Loucy (cell line): Measurements from ENCODE around the gene SLCO2B1.

ENCODE experiments used
- H2AFZ ChIP-seq: fragments of 200-600 bp; sonication (generic); 2 replicates; pipeline ENCODE4 v1.6.0; 2016; ENCODE audit warnings: antibody characterized with exemption, mild to moderate bottlenecking, low read length, moderate library complexity
- H3F3A ChIP-seq: fragments of 200-600 bp; 2 replicates; pipeline ENCODE4 v1.6.0; 2016; ENCODE audit warnings: antibody characterized with exemption, low read depth, mild to moderate bottlenecking
- H3K27me3 ChIP-seq: fragments of 200-600 bp; sonication (generic); 2 replicates; pipeline ENCODE4 v1.6.1; 2014; ENCODE audit warnings: low read length, mild to moderate bottlenecking; ENCODE audit not compliant: insufficient read depth, poor library complexity, severe bottlenecking
- H3K36me3 ChIP-seq: fragments of 200-600 bp; sonication (generic); 2 replicates; pipeline ENCODE4 v1.6.1; 2016; ENCODE audit warnings: low read length; ENCODE audit not compliant: insufficient read depth
- H3K4me1 ChIP-seq: fragments of 200-600 bp; sonication (generic); 2 replicates; pipeline ENCODE4 v1.5.1; 2014; ENCODE audit warnings: low read length, mild to moderate bottlenecking; ENCODE audit not compliant: insufficient read depth, poor library complexity, severe bottlenecking
- H3K4me2 ChIP-seq: fragments of 200-600 bp; sonication (generic); 2 replicates; pipeline ENCODE4 v1.6.0; 2014; ENCODE audit warnings: antibody characterized with exemption, low read length, low read depth, mild to moderate bottlenecking; ENCODE audit not compliant: poor library complexity, severe bottlenecking
- H3K4me3 ChIP-seq: fragments of 200-600 bp; sonication (generic); 2 replicates; pipeline ENCODE4 v1.5.1; 2014; ENCODE audit warnings: low read length, mild to moderate bottlenecking, mixed read lengths; ENCODE audit not compliant: poor library complexity, severe bottlenecking
- H3K79me2 ChIP-seq: fragments of 200-600 bp; sonication (generic); 2 replicates; pipeline ENCODE4 v1.6.1; 2014; ENCODE audit warnings: low read length; ENCODE audit not compliant: insufficient read depth
- H3K9ac ChIP-seq: fragments of 200-600 bp; sonication (generic); 2 replicates; pipeline ENCODE4 v1.6.0; 2014; ENCODE audit warnings: mild to moderate bottlenecking, low read depth, low read length, moderate library complexity; ENCODE audit not compliant: poor library complexity, severe bottlenecking
- H3K9me2 ChIP-seq: fragments of 200-600 bp; sonication (generic); replicated peaks from 2 replicates; pipeline ENCODE4 v1.6.1; 2016; ENCODE audit warnings: low read depth, low read length, mixed read lengths
- H3K9me3 ChIP-seq: fragments of 200-600 bp; sonication (generic); 2 replicates; pipeline ENCODE4 v1.6.1; 2014; ENCODE audit warnings: mild to moderate bottlenecking, antibody characterized with exemption, low read length, low read depth; ENCODE audit not compliant: insufficient read depth
- H4K20me1 ChIP-seq: fragments of 200-600 bp; sonication (generic); 2 replicates; pipeline ENCODE4 v1.6.0; 2014; ENCODE audit warnings: antibody characterized with exemption, low read length, mild to moderate bottlenecking; ENCODE audit not compliant: insufficient read depth, poor library complexity, severe bottlenecking
- CTCF ChIP-seq: fragments of 200-600 bp; sonication (generic); conservative IDR thresholded peaks from 2 replicates; pipeline ENCODE4 v1.5.1; 2014; ENCODE audit warnings: mild to moderate bottlenecking, antibody characterized with exemption, low read length
- EZH2phosphoT487 ChIP-seq: fragments of 200-600 bp; IDR thresholded peaks from 2 replicates; pipeline ENCODE4 v1.6.1; 2018; ENCODE audit warnings: antibody characterized with exemption, mild to moderate bottlenecking, moderate library complexity, borderline replicate concordance

Gene SLCO2B1

GRCh38 chr11:75170516-75171201, 19.8 kb downstream of the SLCO2B1 start:
- Histone ChIP-seq H3K27me3 (no peaks in the 10 kb centered on the region), H3K4me2 (no peak overlapping the region), H3K9me3 (no peaks in the 10 kb centered on the region), H2AFZ (no peak overlapping the region), H3K36me3 (no peaks in the 10 kb centered on the region), H4K20me1 (no peaks in the 10 kb centered on the region), H3K4me1 (no peaks in the 10 kb centered on the region), H3K4me3 (no peak overlapping the region), H3K9ac (no peak overlapping the region), H3F3A (no peaks in the 10 kb centered on the region), H3K9me2 (no peaks in the 10 kb centered on the region), H3K79me2 (no peaks in the 10 kb centered on the region)
- no peak for TF ChIP-seq CTCF
- TF ChIP-seq EZH2phosphoT487 = no peak

- Histone ChIP-seq H3K4me2 (no peak overlapping the region), H3K9ac (no peak overlapping the region), H2AFZ (no peak overlapping the region), H3F3A (no peaks in the 10 kb centered on the region), H3K79me2 (no peaks in the 10 kb centered on the region), H3K4me3 (no peak overlapping the region), H3K36me3 (no peaks in the 10 kb centered on the region), H3K4me1 (no peaks in the 10 kb centered on the region), H3K27me3 (no peaks in the 10 kb centered on the region), H3K9me2 (no peaks in the 10 kb centered on the region), H4K20me1 (no peaks in the 10 kb centered on the region), H3K9me3 (no peaks in the 10 kb centered on the region)
- TF ChIP-seq CTCF (no peak), EZH2phosphoT487 (no peak)
Measured at GRCh38 chr11:75173336-75173735, 22.4 kb downstream of the SLCO2B1 start.

- peak overlapping the region; percentile 13 for H3K4me2 ChIP-seq
- no peaks in the 10 kb centered on the region for H4K20me1 ChIP-seq
- H2AFZ ChIP-seq = peak overlapping the region; percentile 73
- no peaks in the 10 kb centered on the region for H3K4me1 ChIP-seq
- no peaks in the 10 kb centered on the region for H3K36me3 ChIP-seq
- no peaks in the 10 kb centered on the region for H3K9me2 ChIP-seq
- H3K9me3 ChIP-seq = no peaks in the 10 kb centered on the region
- H3K9ac ChIP-seq = no peak overlapping the region
- no peaks in the 10 kb centered on the region for H3K27me3 ChIP-seq
- no peak overlapping the region for H3K4me3 ChIP-seq
- no peaks in the 10 kb centered on the region for H3K79me2 ChIP-seq
- no peaks in the 10 kb centered on the region for H3F3A ChIP-seq
- TF ChIP-seq CTCF (no peak), EZH2phosphoT487 (no peak)
Measured at GRCh38 chr11:75174781-75175370, 24.0 kb downstream of the SLCO2B1 start.
